HTERT RPE-1 (cell line): ENCODE data around the gene GAS5.
"Not testable (repeated sequence)": the region's sequence is repeated elsewhere in the genome, so short reads cannot be mapped to it uniquely, and the experiment has no call there.

ENCODE experiments used
- in situ Hi-C: fragments of 300-500 bp; cut with MboI; formaldehyde crosslinking; loops from 4 replicates; pipeline ENCODE4 v1.14.3; 2020; ENCODE audit warnings: low sequenced_read_pairs

Gene GAS5

GRCh38 chr1:173867753-173868265, at the start of gene GAS5:
GAS5 (minus strand) TSS chr1:173867989.
- in situ Hi-C loops: no loop called here

GRCh38 chr1:173917149-173917548, 49.4 kb upstream of the GAS5 start, which contains the start of gene SERPINC1:
SERPINC1 (minus strand) TSS chr1:173917327; CDS start chr1:173917259, 68 bp downstream.
- in situ Hi-C loops: no loop called here

- in situ Hi-C loops: no loop called here
These were observed 48.9 kb upstream of the GAS5 start for GRCh38 chr1:173916667-173917066.

DNA sequence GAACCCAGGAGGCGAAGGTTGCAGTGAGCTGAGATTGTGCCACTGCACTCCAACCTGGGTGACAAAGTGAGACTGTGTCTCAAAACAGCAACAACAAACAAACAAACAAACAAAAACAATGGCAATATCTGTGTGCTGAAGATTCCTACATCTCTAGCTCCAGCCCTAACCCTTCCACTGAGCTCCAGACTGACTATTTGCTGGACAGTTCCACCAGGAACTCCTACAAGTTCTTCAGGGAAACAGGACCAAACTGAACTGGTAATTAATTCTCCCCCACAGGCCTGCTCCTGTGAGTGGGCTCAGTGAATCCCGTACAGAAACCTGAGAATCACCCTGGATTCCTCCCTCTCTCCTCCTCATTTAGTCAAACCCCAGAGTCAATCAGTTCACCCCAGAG, 47.8 kb upstream of the GAS5 start:
- in situ Hi-C loops: no loop called here

GRCh38 chr1:173914366-173914871, 46.6 kb upstream of the GAS5 start:
- in situ Hi-C loops: no loop called here

DNA sequence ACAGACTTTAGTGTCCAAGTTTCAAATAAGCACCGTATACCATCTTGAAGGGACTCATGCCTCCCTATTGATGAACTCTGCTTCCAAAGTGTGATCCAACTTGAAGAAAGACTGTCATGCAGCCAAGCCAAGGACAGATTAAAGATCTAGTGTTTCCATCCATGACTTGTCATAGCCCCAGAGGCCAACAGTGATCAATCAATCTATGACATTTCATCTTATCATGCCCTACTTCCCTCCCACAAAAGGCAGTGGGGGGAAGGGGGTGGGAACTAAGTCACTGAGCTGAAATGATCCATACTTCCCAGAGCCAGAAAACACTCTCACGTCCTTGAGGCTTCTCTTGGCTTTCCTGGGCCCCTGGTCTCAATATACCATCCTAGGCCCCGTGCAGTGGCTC, 45.3 kb upstream of the GAS5 start:
- in situ Hi-C loops: no loop called here

- in situ Hi-C loops: no loop called here
These were observed 36.2 kb upstream of the GAS5 start for GRCh38 chr1:173903827-173904531.

GRCh38 chr1:173900992-173901391, 33.2 kb upstream of the GAS5 start:
- in situ Hi-C loops: no loop called here

DNA sequence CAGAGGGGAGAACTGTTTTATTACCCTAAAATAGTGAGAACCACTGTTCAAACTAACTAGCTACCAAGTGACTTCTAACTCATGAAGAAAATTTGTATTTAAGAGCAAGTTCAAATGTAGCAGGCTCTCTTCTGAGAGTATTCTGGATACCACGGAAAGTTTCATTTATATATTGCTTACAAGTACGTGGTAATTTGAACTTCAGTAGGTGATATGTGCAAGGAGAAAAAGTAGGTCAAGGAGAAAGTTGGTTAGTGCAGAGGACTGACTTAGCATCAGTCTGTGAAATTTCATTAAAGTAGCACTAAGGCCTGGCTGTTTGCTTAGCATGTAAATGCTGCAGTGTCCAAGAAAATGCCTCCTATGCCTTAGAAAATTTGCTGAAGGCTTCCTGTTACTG, 32.6 kb upstream of the GAS5 start:
- in situ Hi-C loops: no loop called here

DNA sequence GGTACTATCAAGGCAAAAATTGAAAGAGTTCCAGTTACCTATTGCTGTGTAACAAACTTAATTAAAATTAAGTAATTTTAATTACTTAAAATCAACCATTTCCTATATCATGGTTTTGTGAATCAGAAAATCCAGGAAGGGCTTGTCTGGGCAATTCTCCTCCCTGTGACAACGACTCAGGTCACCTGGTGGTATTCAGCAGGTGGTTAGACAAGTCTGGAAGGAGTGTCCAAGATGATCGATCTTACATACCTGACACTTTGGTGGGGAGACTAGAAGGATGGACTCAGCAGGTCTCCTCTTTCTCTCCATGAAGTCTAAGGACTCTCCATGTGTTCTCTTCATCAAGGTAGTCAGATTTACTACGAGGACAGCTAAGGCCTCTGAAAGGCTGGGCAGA, 26.4 kb upstream of the GAS5 start:
- in situ Hi-C loops: no loop called here

DNA sequence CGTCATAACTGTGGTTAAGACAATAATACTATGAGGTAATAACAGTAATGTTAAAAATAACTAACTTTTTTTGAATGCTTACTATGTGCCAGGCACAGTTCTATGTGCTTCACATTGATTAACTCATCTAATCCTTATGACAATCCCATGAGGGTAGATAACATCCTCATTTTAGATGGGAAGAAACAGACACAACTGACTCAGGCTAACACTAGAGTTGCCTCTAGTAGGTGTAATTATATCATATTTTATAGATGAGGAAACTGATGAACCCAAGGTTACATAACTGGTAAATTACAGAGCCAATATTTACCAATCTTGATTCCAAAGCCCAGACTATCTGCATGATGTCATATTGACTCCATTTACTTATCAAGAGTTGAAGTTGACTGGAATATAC, 25.8 kb upstream of the GAS5 start:
- in situ Hi-C loops: no loop called here

DNA sequence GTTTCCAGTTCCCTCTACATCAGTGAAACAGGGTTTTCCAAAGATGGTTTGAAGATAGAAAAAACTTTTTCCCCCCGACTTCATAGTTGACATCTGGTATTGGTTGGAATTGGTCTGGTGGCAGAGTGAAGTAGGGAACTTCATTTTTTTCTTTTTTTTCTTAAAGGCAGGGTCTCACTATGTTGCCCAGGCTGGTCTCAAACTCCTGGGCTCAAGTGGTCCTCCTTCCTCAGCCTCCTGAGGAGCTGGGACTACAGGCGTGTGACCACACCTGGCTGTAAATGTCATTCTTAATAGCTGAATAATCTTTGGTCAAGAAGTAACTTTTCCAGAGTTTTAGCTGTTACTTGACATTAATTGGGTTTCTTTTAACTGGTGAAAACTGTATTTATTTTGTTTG, 22.1 kb upstream of the GAS5 start:
- in situ Hi-C loops: no loop called here

DNA sequence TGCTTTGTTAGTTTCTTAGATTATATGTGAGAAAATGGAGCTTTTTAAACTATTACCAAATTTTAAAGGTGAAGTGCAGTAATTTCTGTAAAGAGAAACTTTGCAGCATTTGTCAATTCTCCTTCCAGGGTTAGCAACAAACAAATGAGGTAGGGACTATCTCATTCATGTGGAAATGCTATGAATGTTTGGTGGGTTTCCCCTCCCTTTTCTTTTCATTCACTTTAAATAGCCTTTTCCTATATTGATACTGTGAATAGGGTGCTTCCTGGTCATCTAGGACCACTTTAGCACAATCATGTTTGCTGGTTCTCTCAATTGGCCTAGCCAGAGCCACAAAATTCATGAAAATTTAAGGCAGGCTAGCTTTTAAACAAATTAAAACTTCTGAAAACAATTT, 21.0 kb upstream of the GAS5 start:
- in situ Hi-C loops: no loop called here

GRCh38 chr1:173887627-173888026, 19.8 kb upstream of the GAS5 start:
- in situ Hi-C loops: no loop called here

- in situ Hi-C loops: no loop called here
These were observed 19.2 kb upstream of the GAS5 start for GRCh38 chr1:173886746-173887611.

- in situ Hi-C loops: no loop called here
These were observed 16.9 kb upstream of the GAS5 start for GRCh38 chr1:173884701-173885100.

- in situ Hi-C loops: not testable (repeated sequence)
These were observed 13.3 kb upstream of the GAS5 start for GRCh38 chr1:173881117-173881516.

DNA sequence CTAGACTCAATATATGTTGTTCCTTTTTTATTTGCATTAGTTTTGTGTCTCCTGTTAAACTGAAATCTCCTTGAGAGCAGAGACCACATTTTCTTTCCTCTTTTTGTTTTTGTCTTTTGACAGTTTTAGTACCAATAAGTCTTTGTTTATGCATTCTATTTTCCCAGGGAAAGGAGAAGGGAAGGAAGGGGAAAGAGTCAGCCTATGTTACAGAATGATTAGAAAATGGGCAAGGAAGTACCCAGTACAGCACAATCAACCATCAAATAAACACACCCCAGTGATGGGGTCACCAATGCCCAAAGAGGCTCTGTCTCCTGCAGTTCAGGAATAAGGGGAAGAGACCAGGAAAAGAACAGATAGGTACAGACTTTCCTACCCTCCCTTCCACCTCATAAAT, 10.5 kb upstream of the GAS5 start:
- in situ Hi-C loops: no loop called here

- in situ Hi-C loops: no loop called here
These were observed 8.9 kb upstream of the GAS5 start for GRCh38 chr1:173876732-173877131.

DNA sequence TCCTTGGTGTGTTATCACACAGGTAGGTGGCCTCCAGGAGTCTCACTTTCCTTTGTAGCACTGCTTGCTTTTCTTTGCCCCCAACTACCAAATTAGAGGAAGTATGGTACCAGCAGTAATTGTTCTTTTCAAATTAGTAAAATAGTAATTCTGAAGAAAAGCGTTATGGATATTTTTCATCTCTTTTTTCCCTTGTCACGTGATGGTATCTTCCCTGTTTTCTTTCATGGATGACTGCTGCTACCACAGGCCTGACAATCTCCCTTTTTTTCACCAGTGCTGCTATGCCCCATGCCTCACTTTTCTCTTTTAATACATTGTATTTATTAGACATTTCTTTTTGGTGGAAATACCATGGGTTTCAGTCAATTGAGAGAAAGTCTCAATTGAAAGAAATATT, 3.7 kb upstream of the GAS5 start:
- in situ Hi-C loops: no loop called here

- in situ Hi-C loops: no loop called here
These were observed 3.3 kb upstream of the GAS5 start for GRCh38 chr1:173871091-173871490.
